NCI-H146 treated with DMSO at 0.1 percent for 48 hours (cell line): ENCODE measurements around the gene KCNT2.
A peak's percentile ranks its signal among the peaks of the same experiment; 100 is the strongest.
"Not testable (repeated sequence)": the region's sequence is repeated elsewhere in the genome, so short reads cannot be mapped to it uniquely, and the experiment has no call there.

Experiments
- DNase-seq: peaks from one replicate; lab custom pipeline; 2025; ENCODE audit not compliant: unreplicated experiment; lab: John Stamatoyannopoulos, UW

The KCNT2 gene

DNA sequence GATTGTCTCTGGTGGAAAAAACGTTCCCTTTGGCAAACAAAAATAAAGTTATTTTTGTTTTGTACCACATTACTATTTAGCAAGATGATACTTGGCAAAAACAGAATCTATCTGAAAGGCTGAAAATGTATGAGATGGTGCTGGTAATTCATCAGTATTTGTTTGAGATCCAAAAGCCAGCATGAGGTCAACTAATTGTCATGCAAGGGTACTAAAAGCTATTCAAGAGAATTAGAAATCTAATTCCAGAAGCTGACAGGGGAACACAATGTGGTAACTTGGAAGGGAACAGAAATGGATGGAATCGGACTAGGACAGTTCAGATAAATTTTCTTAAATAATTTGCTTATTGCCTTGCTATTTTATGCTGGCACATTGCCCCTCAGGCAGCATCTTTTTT is 263.8 kb downstream of the KCNT2 start:
- DNase-seq = no peak

DNA sequence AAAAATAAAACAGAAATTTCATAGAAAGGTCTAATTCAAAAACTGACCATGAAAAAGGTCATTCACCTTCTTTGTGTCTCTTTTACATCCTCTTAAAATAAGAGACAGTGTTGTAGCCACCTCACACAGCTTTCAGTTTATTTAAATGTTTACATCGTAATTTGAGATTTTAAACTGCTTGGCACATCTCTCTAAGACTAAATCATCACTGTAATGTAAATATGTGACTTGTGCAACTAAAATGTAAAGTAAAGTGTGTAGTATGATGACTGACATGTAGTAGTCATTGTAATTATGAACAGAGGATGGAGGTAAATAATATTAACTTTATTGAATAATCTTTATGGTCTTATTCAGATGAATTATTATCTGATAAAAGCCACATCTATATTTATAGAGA is 283.9 kb downstream of the KCNT2 start:
- no peak for DNase-seq

DNA sequence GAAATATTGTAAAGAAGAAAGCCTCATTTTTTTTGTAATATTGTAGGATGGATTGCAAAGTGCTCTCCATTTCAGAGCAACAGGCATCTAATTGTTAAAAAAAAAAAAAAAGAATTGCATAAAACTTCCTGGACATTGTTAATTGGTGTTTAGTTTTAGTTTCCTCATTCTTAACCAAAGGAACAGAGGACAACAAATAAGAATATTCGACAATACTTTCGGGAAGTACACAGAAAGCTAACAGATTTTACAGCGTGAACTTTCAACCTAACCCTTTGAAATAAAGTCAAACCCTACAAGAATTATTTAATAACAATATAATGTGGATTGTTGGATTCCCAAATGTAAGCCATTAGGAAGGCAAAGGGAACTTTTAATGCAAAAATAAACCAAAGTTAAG is 284.4 kb downstream of the KCNT2 start:
- DNase-seq = no peak

DNA sequence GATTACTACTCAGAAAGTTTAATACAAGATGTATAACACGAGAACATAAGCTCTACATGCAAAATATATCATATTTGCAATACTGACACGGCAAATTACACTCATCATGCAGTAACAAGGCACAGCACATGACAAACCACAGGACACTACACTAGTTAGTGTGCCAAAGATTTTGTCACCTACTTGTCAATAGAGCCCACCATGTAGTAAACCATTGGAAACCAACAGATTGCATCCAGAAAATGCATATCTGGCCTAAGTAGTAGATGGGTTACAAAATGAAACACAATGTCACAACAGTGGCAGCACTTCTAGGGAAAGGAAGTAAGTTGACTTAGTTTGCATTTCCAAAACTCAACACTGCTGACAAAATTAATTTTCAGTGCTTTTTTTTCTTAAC is 288.9 kb downstream of the KCNT2 start:
- DNase-seq = no peak

DNA sequence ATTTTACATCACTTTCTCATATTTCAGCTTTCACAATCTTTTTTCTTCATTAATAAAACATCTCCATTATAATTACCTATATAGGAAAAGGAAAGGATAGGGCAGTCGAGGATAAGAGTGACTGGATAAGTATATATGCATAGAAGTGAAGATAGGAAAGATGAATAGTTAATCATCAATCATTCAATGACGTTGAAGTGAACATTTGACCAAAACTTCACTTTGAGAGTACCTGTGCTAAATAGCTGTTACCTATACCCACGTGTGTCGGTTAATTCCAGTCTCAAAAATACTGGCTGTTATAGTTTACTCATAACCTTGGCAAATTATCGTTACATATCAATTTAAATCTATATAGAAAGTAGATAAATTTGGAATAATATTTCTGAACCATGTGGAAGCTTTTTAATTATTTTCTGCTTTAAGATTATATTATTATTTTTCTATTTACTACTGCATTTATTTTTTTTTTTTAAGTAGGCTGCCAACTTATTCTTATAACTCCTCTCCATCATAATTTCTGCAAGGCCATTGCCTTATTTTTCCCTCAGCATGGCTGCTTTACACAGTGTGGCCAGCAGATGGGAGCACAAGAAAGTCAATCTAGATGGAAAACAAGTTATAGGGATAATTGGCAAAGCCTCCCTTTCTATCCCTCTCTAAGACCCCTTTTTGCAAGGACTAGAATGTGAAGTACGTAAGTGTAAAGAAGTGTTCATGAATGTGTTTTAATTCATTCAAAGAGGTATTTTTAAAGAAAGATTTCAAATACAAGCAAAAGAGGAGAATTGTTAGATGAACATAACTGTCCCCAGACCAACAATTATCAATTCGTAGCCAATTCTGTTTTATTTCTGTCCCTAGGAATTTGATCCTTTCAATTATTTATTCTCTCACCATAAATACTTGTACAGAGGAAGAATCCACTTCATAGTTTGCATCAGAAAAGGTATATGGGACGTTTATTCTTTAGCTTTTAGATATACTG is 290.4 kb downstream of the KCNT2 start:
- DNase-seq = peak; percentile 7

- no peak for DNase-seq
Observed at GRCh38 chr1:196312739-196313138, 295.5 kb downstream of the KCNT2 start.

- DNase-seq = peak; percentile 17
Observed at GRCh38 chr1:196309386-196309785, 298.9 kb downstream of the KCNT2 start.

DNA sequence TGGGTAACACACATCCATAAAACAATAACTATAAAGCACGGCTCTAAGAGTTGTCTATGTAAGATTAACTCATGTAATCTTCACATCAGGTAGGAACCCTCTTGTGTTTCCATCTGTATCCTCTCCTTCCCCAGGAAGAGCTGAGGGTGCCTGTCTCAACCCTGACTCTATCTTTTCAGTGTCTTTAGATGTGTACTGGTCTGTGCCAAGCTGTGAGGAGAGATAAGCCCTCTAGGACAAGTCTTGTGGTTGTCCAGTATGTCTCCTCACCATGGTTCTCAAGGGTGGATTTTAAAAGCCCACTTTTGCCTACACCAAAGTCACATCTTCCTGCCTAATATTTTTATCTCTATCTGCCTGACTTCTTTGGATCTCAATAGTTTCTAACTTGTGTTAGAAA is 300.1 kb downstream of the KCNT2 start:
- DNase-seq = no peak

DNA sequence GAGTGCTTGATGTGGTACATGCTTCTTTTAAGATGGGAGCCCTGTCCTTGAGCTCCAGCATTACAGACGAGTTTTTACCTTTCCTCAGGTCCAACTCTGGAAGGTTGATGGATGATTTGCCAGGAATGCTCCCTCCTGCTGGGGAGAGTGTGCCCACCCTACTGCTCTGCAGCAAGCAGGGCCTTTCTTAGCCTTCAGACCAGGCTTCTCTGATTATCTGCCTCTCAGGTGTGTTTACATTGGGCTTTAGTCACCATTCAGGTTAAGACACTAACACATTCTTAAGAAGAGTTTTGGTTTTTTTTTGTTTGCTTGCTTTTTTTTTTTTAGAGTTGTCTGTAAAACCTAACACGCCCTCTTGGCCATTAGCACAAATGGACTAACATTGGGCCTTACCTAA is 301.8 kb downstream of the KCNT2 start:
- no peak for DNase-seq

- no peak for DNase-seq
Observed at GRCh38 chr1:196305216-196305615, 303.0 kb downstream of the KCNT2 start.

DNA sequence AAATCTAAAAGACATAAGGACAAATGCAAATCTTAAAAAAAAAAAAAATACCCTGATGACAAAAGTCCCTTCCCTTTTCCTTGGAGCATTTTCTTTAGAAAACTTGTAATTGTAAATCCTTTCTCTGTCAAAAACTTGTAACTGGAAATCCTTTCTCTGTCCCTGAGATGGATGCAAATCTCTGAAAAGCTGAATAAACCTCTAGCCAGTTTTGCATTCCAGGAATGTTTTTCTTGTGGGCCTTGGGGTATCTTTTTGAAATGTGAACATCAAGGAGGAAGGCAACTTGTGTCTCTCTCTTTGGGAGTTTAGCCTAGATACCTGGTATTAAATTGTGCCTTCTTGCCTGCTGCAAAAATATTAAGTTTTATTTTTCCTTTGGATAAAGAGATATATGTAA is 305.3 kb downstream of the KCNT2 start:
- DNase-seq = no peak

DNA sequence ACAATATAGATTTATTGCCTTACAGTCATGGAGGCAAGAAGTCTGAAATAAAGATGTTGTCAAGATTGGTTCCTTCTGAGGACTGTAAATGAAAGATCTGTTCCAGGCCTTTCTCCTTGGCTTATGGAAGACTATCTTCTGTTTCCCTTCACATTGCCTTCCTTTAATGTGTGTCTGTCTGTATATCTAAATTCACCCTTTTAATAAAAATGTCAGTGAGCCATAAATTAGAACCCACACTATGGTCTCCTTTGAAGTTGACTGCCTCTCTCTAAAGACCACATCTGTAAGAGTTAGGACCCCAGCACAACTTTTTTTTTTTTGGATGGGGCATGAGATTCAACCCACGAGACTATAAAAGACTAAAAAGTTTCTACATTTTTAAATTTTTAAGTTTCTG is 305.8 kb downstream of the KCNT2 start:
- DNase-seq = no peak

- no peak for DNase-seq
Observed at GRCh38 chr1:196295766-196296165, 312.5 kb downstream of the KCNT2 start.

DNA sequence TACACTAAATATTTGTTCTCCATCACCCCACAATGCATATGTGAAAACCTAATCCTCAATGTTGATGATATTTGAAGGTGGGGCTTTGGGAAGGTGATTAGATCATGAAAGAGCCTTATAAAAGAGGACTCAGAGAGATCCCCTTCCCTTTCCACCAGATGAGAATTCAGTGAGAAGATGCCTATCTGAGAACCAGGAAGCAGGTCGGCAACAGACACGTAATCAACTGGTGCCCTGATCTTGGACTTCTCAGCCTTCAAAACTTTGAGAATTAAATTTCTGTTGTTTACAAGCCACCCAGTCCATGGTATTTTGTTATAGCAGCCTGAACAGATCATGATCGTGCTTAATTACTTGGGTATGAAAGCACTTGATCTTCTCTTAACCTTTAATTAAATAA is 329.4 kb downstream of the KCNT2 start:
- DNase-seq = no peak

GRCh38 chr1:196277860-196278259 is 330.4 kb downstream of the KCNT2 start:
- no peak for DNase-seq

GRCh38 chr1:196271212-196271947 is 336.9 kb downstream of the KCNT2 start:
- no peak for DNase-seq

DNA sequence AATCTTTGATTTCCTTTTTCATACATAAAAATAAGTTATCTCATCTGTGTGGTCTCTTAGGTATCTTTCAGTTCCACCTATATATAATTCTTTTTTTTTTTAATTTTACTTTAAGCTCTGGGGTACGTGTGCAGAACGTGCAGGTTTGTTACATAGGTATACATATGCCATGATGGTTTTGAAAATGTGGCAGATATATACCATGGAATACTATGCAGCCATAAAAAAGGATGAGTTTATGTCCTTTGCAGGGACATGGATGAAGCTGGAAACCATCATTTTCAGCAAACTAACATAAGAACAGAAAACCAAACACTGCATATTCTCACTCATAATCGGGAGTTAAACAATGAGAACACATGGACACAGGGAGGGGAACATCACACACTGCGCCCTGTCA is 345.2 kb downstream of the KCNT2 start:
- not testable (repeated sequence) for DNase-seq

GRCh38 chr1:196260270-196260669 is 348.0 kb downstream of the KCNT2 start:
- DNase-seq = no peak

DNA sequence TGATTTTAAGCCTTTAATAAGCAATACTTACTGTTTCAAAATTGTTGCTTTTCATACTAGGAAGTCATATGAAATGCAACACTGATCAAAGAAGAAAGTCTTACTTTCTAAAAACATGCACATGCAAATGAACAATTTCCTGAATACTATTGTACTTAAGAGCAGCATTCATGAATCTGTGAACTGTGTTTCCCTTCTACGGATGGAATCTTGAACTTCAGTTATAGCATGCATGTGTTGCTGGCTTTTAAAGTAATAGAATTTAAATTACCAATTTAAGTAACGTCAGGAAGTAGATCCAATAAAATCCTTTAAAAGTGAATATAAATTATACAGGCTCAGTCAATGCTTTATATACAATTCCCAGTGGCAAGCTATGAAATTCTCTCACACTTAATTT is 348.9 kb downstream of the KCNT2 start:
- no peak for DNase-seq

GRCh38 chr1:196255762-196256161 is 352.5 kb downstream of the KCNT2 start:
- no peak for DNase-seq

- DNase-seq = no peak
Observed at GRCh38 chr1:196229546-196229945, 378.7 kb downstream of the KCNT2 start.

GRCh38 chr1:196214866-196215265 is 393.4 kb downstream of the KCNT2 start:
- DNase-seq = no peak
